CD14-positive monocyte (primary cell): Measurements from ENCODE around the gene ZNF778. TPM values are rescaled to one million over a fixed set of nuclear protein-coding genes. Genes with fewer than 3 reads are reported as not detected.

Experiments
- DNase-seq, 3 donors: peaks; one replicate each; pipeline ENCODE4 v3.0.0-alpha.2; 2011 to 2022
- H2AFZ ChIP-seq: 2 replicates; pipeline ENCODE4 v1.6.0; 2012; ENCODE audit warnings: mild to moderate bottlenecking, low read depth, low read length, inconsistent platforms; ENCODE audit not compliant: insufficient read depth, poor library complexity, severe bottlenecking
- H3K27ac ChIP-seq, 2 donors: 1 replicate in 1 of 2; 2 replicates in 1 of 2; pipeline ENCODE4 v1.5.1; 2012 to 2013; ENCODE audit warnings: low read length in 2 of 2, control low read depth in 1 of 2, inconsistent platforms in 1 of 2, low read depth in 1 of 2, mild to moderate bottlenecking in 1 of 2
- H3K27me3 ChIP-seq, 2 donors: one replicate each; pipeline versions ENCODE4 v1.6.0 to v1.6.1; 2011 to 2013; ENCODE audit warnings: low read length in 2 of 2; ENCODE audit not compliant: control insufficient read depth in 2 of 2, insufficient read depth in 2 of 2
- H3K36me3 ChIP-seq, 2 donors: replicated peaks in 1 of 2; 1 replicate in 1 of 2; 2 replicates in 1 of 2; pipeline versions ENCODE4 v1.5.1 to v1.6.1; 2012 to 2013; ENCODE audit warnings: low read length in 2 of 2, control low read depth in 1 of 2, inconsistent platforms in 1 of 2, mild to moderate bottlenecking in 1 of 2; ENCODE audit not compliant: insufficient read depth in 2 of 2, control insufficient read depth in 1 of 2
- H3K4me1 ChIP-seq, 2 donors: 1 replicate in 1 of 2; 2 replicates in 1 of 2; pipeline versions ENCODE4 v1.5.1 to v1.6.1; 2012 to 2013; ENCODE audit warnings: low read length in 2 of 2, control low read depth in 1 of 2, inconsistent platforms in 1 of 2, mild to moderate bottlenecking in 1 of 2, moderate library complexity in 1 of 2; ENCODE audit not compliant: insufficient read depth in 2 of 2, control insufficient read depth in 1 of 2
- H3K4me2 ChIP-seq: replicated peaks from 2 replicates; pipeline ENCODE3; 2012; ENCODE audit warnings: low read length, moderate library complexity, mild to moderate bottlenecking; ENCODE audit not compliant: poor library complexity, severe bottlenecking; ENCODE audit errors: extremely low read depth
- H3K4me3 ChIP-seq, 3 experiments: fragments of 200-600 bp in 1 of 3; sonication (generic) in 1 of 3; replicated peaks in 1 of 3; 1 replicate in 2 of 3; 2 replicates in 1 of 3; pipeline ENCODE4 v1.5.1; 2011 to 2013; ENCODE audit warnings: low read length in 3 of 3, mild to moderate bottlenecking in 3 of 3, control low read depth in 2 of 3, low read depth in 2 of 3, inconsistent platforms in 1 of 3, moderate library complexity in 1 of 3
- H3K79me2 ChIP-seq: 2 replicates; pipeline ENCODE4 v1.6.0; 2012; ENCODE audit warnings: mild to moderate bottlenecking, control low read depth, inconsistent platforms, low read length, moderate library complexity; ENCODE audit not compliant: insufficient read depth
- H3K9ac ChIP-seq: 2 replicates; pipeline ENCODE4 v1.6.0; 2017; ENCODE audit warnings: low read length, mild to moderate bottlenecking; ENCODE audit not compliant: insufficient read depth, poor library complexity, severe bottlenecking
- H3K9me3 ChIP-seq, 2 donors: replicated peaks in 1 of 2; 1 replicate in 1 of 2; 2 replicates in 1 of 2; pipeline versions ENCODE4 v1.5.1 to v1.6.1; 2012 to 2013; ENCODE audit warnings: low read length in 2 of 2, control low read depth in 1 of 2; ENCODE audit not compliant: control insufficient read depth in 1 of 2, insufficient read depth in 1 of 2
- H4K20me1 ChIP-seq: 2 replicates; pipeline ENCODE4 v1.6.0; 2012; ENCODE audit warnings: mild to moderate bottlenecking, low read length, control low read depth, moderate library complexity; ENCODE audit not compliant: insufficient read depth
- H3K27ac Mint-ChIP-seq, 7 donors: one replicate each; pipeline ENCODE4 v1.8.0; 2020; ENCODE audit warnings: mild to moderate bottlenecking in 7 of 7, mixed read lengths in 7 of 7, moderate library complexity in 6 of 7, inconsistent platforms in 2 of 7
- H3K27me3 Mint-ChIP-seq, 3 donors: one replicate each; pipeline ENCODE4 v1.8.0; 2021 to 2022; ENCODE audit warnings: low read depth in 3 of 3, mild to moderate bottlenecking in 3 of 3, mixed read lengths in 3 of 3, moderate library complexity in 3 of 3, inconsistent platforms in 1 of 3
- H3K36me3 Mint-ChIP-seq, 2 donors: one replicate each; pipeline ENCODE4 v1.8.0; 2020; ENCODE audit warnings: mixed read lengths in 2 of 2, inconsistent platforms in 1 of 2, mild to moderate bottlenecking in 1 of 2
- H3K4me1 Mint-ChIP-seq: one replicate; pipeline ENCODE4 v1.8.0; 2020; ENCODE audit warnings: mild to moderate bottlenecking, mixed read lengths
- H3K4me3 Mint-ChIP-seq, 2 donors: one replicate each; pipeline ENCODE4 v1.8.0; 2020; ENCODE audit warnings: mild to moderate bottlenecking in 2 of 2, mixed read lengths in 2 of 2, moderate library complexity in 1 of 2
- H3K9me3 Mint-ChIP-seq, 7 donors: one replicate each; pipeline ENCODE4 v1.8.0; 2020 to 2022; ENCODE audit warnings: mixed read lengths in 7 of 7, mild to moderate bottlenecking in 6 of 7, moderate library complexity in 6 of 7, inconsistent platforms in 2 of 7
- CTCF ChIP-seq: fragments of 200-600 bp; IDR thresholded peaks from one replicate; pipeline ENCODE4 v1.8.0; 2022; ENCODE audit warnings: antibody characterized with exemption, mild to moderate bottlenecking
- WGBS: methylation state at CpG from one replicate; pipeline ENCODE4 v1.1.5; 2013; ENCODE audit warnings: missing lambda C conversion rate; ENCODE audit not compliant: insufficient coverage; 5-methylcytosine and 5-hydroxymethylcytosine counted together
- intact Hi-C, 2 donors: fragments of 100-400 bp; cut with micrococcal nuclease; formaldehyde crosslinking; loops; one replicate each; pipeline versions ENCODE4 v1.15.0 to v1.15.1; 2023
- polyA plus RNA-seq, 3 donors: library from polyadenylated mRNA; depleted of rRNA in 1 of 3; unstranded in 2 of 3; stranded (reverse) in 1 of 3; fragments of 300-500 nt in 2 of 3; fragments of >200 nt in 1 of 3; fragmentation: Illumina TruSeq in 2 of 3; gene quantifications; 1 replicate in 2 of 3; 2 replicates in 1 of 3; pipeline ENCODE4 v1.2.3, GENCODE V29; 2012 to 2021

Gene ZNF778
- polyA plus RNA-seq, 3 donors = 0.51 to 9.0 (median 0.60) TPM

GRCh38 chr16:89183975-89184676 is 33.4 kb upstream of the ZNF778 start:
- WGBS = 90% methylated on average over 23 of the region's 26 CpGs

GRCh38 chr16:89184677-89184932 is 32.9 kb upstream of the ZNF778 start:
- no peaks in the 10 kb centered on the region for H3K4me1 ChIP-seq
- no peaks in the 10 kb centered on the region for H3K36me3 ChIP-seq
- no peak overlapping the region for H3K27ac ChIP-seq
- no peak overlapping the region for H3K4me3 Mint-ChIP-seq
- H3K27me3 ChIP-seq = no peaks in the 10 kb centered on the region
- H3K9me3 Mint-ChIP-seq = peaks cover 0 to 4% (median 0%) of the 10 kb centered on the region in 7 donors
- H3K27me3 Mint-ChIP-seq = peaks cover 2 to 20% (median 13%) of the 10 kb centered on the region in 3 donors
- H4K20me1 ChIP-seq = no peaks in the 10 kb centered on the region
- no peak for TF ChIP-seq CTCF
- H3K4me3 ChIP-seq = no peak overlapping the region
- no peaks in the 10 kb centered on the region for H3K4me1 Mint-ChIP-seq
- H3K79me2 ChIP-seq = no peaks in the 10 kb centered on the region
- no peaks in the 10 kb centered on the region for H3K36me3 Mint-ChIP-seq
- H2AFZ ChIP-seq = no peak overlapping the region
- H3K9me3 ChIP-seq = no peaks in the 10 kb centered on the region
- 81% methylated on average over 9 of the region's 9 CpGs for WGBS
- no peak for DNase-seq
- H3K27ac Mint-ChIP-seq = no peak overlapping the region
- intact Hi-C loops = no loop called here
- H3K9ac ChIP-seq = no peak overlapping the region
- H3K4me2 ChIP-seq = no peak overlapping the region

More at GRCh38 chr16:89183975-89184676, 33.4 kb upstream of the ZNF778 start:
- Histone ChIP-seq H3K9ac (no peak overlapping the region), H3K4me1 (no peaks in the 10 kb centered on the region), H3K36me3 (no peaks in the 10 kb centered on the region), H3K9me3 (no peaks in the 10 kb centered on the region), H4K20me1 (no peaks in the 10 kb centered on the region), H3K27ac (no peak overlapping the region), H3K4me3 (no peak overlapping the region), H3K4me2 (no peak overlapping the region), H3K27me3 (no peaks in the 10 kb centered on the region), H3K79me2 (no peaks in the 10 kb centered on the region), H2AFZ (no peak overlapping the region)
- DNase-seq = no peak
- no peak overlapping the region for H3K4me3 Mint-ChIP-seq
- no peak overlapping the region for H3K27ac Mint-ChIP-seq
- H3K27me3 Mint-ChIP-seq = peaks cover 2 to 20% (median 14%) of the 10 kb centered on the region in 3 donors
- no peaks in the 10 kb centered on the region for H3K4me1 Mint-ChIP-seq
- no peak for TF ChIP-seq CTCF
- H3K36me3 Mint-ChIP-seq = no peaks in the 10 kb centered on the region
- H3K9me3 Mint-ChIP-seq = peaks cover 0 to 4% (median 0%) of the 10 kb centered on the region in 7 donors
- intact Hi-C loops = no loop called here
